Heart left ventricle (tissue), 16 donors: ENCODE results near the gene HOTAIR. TPM values are rescaled to one million over a fixed set of nuclear protein-coding genes. Genes with fewer than 3 reads are reported as not detected.
A peak's percentile ranks its signal among the peaks of the same experiment; 100 is the strongest.

Experiments
- ATAC-seq, 4 donors: fragments of 200-7000 bp; cut with Tn5 transposase; one replicate each; pipeline ENCODE4 v1.9.1; 2020 to 2022; ENCODE audit warnings: moderate library complexity in 4 of 4, mild to moderate bottlenecking in 3 of 4, moderate number of reproducible peaks in 1 of 4
- DNase-seq, 5 donors: peaks; one replicate each; pipeline ENCODE4 v3.0.0-alpha.2; 2020
- H3K27ac ChIP-seq, 12 donors: fragments of 200-600 bp; sonication (generic) in 4 of 12; one replicate each; pipeline versions ENCODE4 v1.5.0 to v1.8.0; 2016 to 2022; ENCODE audit warnings: mild to moderate bottlenecking in 2 of 12
- H3K27me3 ChIP-seq, 9 donors: fragments of 200-600 bp; sonication (generic) in 2 of 9; one replicate each; pipeline versions ENCODE4 v1.5.1 to v1.8.0; 2016 to 2022; ENCODE audit warnings: mild to moderate bottlenecking in 3 of 9
- H3K36me3 ChIP-seq, 9 donors: fragments of 200-600 bp; sonication (generic) in 2 of 9; one replicate each; pipeline versions ENCODE4 v1.5.0 to v1.8.0; 2018 to 2022; ENCODE audit warnings: mild to moderate bottlenecking in 2 of 9
- H3K4me1 ChIP-seq, 12 donors: fragments of 200-600 bp; sonication (generic) in 4 of 12; one replicate each; pipeline versions ENCODE4 v1.5.0 to v1.8.0; 2016 to 2022; ENCODE audit warnings: mild to moderate bottlenecking in 3 of 12
- H3K4me3 ChIP-seq, 12 donors: fragments of 200-600 bp; sonication (generic) in 4 of 12; one replicate each; pipeline versions ENCODE4 v1.5.0 to v1.8.0; 2017 to 2022; ENCODE audit warnings: mild to moderate bottlenecking in 9 of 12, moderate library complexity in 4 of 12
- H3K9me3 ChIP-seq, 12 donors: fragments of 200-600 bp; sonication (generic) in 4 of 12; one replicate each; pipeline versions ENCODE4 v1.5.0 to v1.8.0; 2016 to 2022; ENCODE audit warnings: mild to moderate bottlenecking in 1 of 12
- CTCF ChIP-seq, 12 donors: fragments of 200-600 bp; sonication (generic) in 4 of 12; IDR thresholded peaks; one replicate each; pipeline versions ENCODE4 v1.5.0 to v1.8.0; 2018 to 2022; ENCODE audit warnings: antibody characterized with exemption in 12 of 12, mild to moderate bottlenecking in 5 of 12
- POLR2A ChIP-seq, 2 donors: fragments of 450-650 bp; IDR thresholded peaks; one replicate each; pipeline ENCODE4 v1.6.1; 2017; ENCODE audit warnings: antibody characterized with exemption in 2 of 2, mild to moderate bottlenecking in 2 of 2, moderate library complexity in 2 of 2
- WGBS, 4 donors: extraction: QIAGEN DNeasy Blood & Tissue Kit in 2 of 4; methylation state at CpG; one replicate each; pipeline versions ENCODE4 v1.1.5 to v1.1.7; 2013 to 2018; 5-methylcytosine and 5-hydroxymethylcytosine counted together
- intact Hi-C, 10 donors: fragments of 100-400 bp; cut with DNase I; formaldehyde crosslinking; loops; one replicate each; pipeline versions ENCODE4 v1.11.1 to v1.14.2; 2022
- polyA plus RNA-seq, 2 donors: library from polyadenylated mRNA; stranded (reverse); fragments of 200-250 nt; gene quantifications; one replicate each; pipeline ENCODE4 v1.2.3, GENCODE V29; 2013
- total RNA-seq, 9 donors: library from RNA; depleted of rRNA in 2 of 9; stranded (reverse); fragments of >200 nt in 2 of 9; fragmentation: NEBNext Ultra II Directional in 3 of 9; extraction: Animal tissue kit (Norgen Biotek cat#: 25700) in 3 of 9; gene quantifications; one replicate each; pipeline versions ENCODE4 v1.1.0 to v1.2.4, GENCODE V29; 2016 to 2023
- donor health status: ischemic (EF 13 %, LVEDD 7.1; RV severe dilation, severe dysfunction).
- donor health status: healthy with polysubstance abuse.
- donor health status: DM: no; HTN: yes; CAD: no.
- donor health status: DM: no; HTN: no; CAD: no.
- donor health status: ischemic (EF 25% LVEDD 6.9; RV normal size, moderate dysfunction).
- donor health status: ischemic (EF 25% LVEDD 5.7; RV mildly dilated, moderate dysfunction).
- donor health status: healthy.
- donor health status: DM: yes; HTN: yes; CAD: no.
- donor health status: ischemic (EF 35%, LVEDD 5.7; RV mildly dilated, moderate dysfunction).
- donor health status: nonischemic (EF 11% LVEDD 7.7; RV severe dilation, severe dysfunction).
- donor health status: DM: yes; HTN: yes; CAD: no.
- donor health status: PGD.
- donor health status: ischemic (EF 29% LVEDD 5.4; RV normal size, mild dysfunction).
- donor health status: nonischemic (EF 23%, LVEDD 6.1; RV moderate dilation, normal function).

The HOTAIR gene
- total and polyA plus RNA-seq, 11 donors: not detected

DNA sequence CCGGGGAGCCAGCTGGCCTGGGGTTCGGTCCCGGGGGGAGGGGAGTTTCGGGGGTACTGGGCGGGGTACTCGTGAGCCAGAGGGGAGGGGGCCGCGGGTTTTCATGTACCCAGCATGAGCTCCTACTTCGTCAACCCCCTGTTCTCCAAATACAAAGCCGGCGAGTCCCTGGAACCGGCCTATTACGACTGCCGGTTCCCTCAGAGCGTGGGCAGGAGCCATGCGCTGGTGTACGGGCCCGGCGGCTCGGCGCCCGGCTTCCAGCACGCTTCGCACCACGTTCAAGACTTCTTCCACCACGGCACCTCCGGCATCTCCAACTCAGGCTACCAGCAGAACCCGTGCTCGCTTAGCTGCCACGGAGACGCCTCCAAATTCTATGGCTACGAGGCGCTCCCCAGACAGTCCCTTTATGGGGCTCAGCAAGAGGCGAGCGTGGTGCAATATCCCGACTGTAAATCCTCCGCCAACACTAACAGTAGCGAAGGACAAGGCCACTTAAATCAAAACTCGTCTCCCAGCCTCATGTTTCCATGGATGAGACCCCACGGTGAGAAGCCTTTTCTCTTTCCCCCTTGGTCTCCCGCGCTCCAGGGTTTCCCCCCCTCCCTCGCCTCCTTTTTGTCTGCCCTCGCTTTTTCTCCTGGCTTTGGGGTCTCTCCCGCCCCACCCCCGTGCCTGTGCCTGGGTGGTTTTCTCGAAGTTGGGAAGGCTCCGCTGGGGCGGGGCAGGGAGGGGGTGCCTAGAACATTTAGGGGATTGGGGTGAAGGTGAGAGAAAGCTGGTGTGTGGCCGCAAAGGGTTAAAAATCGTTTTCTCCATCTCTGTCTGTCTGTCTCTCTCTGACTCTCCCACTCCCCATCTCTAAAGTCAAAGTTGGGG is 34.7 kb upstream of the HOTAIR start:
- ATAC-seq (no peak), DNase-seq (no peak)
- Histone ChIP-seq H3K27me3 (peaks cover 62 to 98% (median 94%) of the 10 kb centered on the region in 9 donors), H3K27ac (no peak overlapping the region), H3K36me3 (no peaks in the 10 kb centered on the region), H3K4me3 (peak overlapping the region in 6 of 12 donors; percentile 1 to 32 (median 18)), H3K9me3 (no peaks in the 10 kb centered on the region), H3K4me1 (peaks cover 0 to 23% (median 12%) of the 10 kb centered on the region in 12 donors)
- WGBS, 4 donors: 3 to 5% (median 4%) methylated on average over 45 to 51 of the region's 51 CpGs
- TF ChIP-seq POLR2A (IDR thresholded peaks at IDR 0.05) (no peak), CTCF (IDR thresholded peaks at IDR 0.05) (no peak)
- intact Hi-C loops: loop anchor here in 6 of 10 donors (2.0 to 10.0 kb wide), 4 partner anchors 183 to 365 kb away; no protein-coding TSS in a partner anchor

GRCh38 chr12:54008260-54008552 is 33.5 kb upstream of the HOTAIR start:
- no peak overlapping the region for H3K4me3 ChIP-seq
- intact Hi-C loops: loop anchor here in 6 of 10 donors (2.0 to 10.0 kb wide), 4 partner anchors 184 to 367 kb away; no protein-coding TSS in a partner anchor

DNA sequence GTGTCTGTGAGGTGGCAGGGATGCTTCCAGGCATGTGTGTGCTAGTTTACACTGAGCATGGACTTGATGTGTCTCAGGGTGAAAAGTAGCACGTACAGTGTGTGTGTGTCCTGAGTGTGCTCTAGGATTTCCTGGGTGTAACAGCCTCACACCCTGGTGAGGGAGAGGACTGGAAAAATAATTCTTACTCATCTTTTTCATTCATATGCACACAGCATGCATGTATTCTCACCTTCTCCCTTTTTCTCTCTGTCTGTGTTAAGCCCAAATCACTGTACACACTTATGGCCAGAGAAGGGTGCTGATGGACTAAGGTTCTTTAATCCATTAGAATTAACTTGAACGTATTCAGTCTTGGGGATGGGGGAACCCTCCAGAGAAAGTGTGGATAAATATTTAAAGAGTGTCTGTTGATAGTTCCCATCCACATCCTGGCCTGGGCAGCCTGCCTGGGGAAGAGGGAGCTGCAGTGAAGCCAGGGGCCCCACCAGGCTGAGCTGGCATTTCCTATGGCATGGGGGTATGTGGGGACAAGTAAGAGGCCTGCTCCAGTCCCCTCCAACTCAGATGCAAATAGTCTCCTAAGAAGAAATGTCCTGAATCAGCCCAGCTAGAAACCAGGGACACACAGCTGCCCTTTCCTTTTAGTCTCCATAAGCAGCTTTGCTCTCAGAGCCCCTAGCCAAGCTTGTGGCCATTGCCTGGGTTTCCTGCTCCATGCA is 32.9 kb upstream of the HOTAIR start:
- H3K27me3 ChIP-seq: peaks cover 64 to 98% (median 95%) of the 10 kb centered on the region in 9 donors
- DNase-seq (no peak), ATAC-seq (no peak)
- no peak for TF ChIP-seq POLR2A (IDR thresholded peaks at IDR 0.05)
- TF ChIP-seq CTCF (IDR thresholded peaks at IDR 0.05): no peak
- peaks cover 0 to 20% (median 11%) of the 10 kb centered on the region in 12 donors for H3K4me1 ChIP-seq
- WGBS, 4 donors: 31 to 61% (median 38%) methylated on average over 2 of the region's 2 CpGs
- no peaks in the 10 kb centered on the region for H3K36me3 ChIP-seq
- H3K4me3 ChIP-seq: no peak overlapping the region
- no peaks in the 10 kb centered on the region for H3K9me3 ChIP-seq
- intact Hi-C loops: loop anchor here in 8 of 10 donors (2.0 to 10.0 kb wide), 5 partner anchors 183 to 367 kb away; no protein-coding TSS in a partner anchor
- no peak overlapping the region for H3K27ac ChIP-seq

More at GRCh38 chr12:54008260-54008552, 33.5 kb upstream of the HOTAIR start:
- Histone ChIP-seq H3K4me1 (peaks cover 0 to 20% (median 11%) of the 10 kb centered on the region in 12 donors), H3K9me3 (no peaks in the 10 kb centered on the region), H3K27me3 (peaks cover 66 to 98% (median 95%) of the 10 kb centered on the region in 9 donors), H3K36me3 (no peaks in the 10 kb centered on the region), H3K27ac (no peak overlapping the region)
- ATAC-seq (no peak), DNase-seq (no peak)
- 14 to 36% (median 20%) methylated on average over 2 of the region's 2 CpGs for WGBS, 4 donors
- TF ChIP-seq CTCF (IDR thresholded peaks at IDR 0.05) (no peak), POLR2A (IDR thresholded peaks at IDR 0.05) (no peak)
